OCI-M2 (cell line): ENCODE measurements around the gene XYLT1.

Experiments
- DNase-seq: peaks from one replicate; lab custom pipeline; 2025; ENCODE audit not compliant: unreplicated experiment; lab: John Stamatoyannopoulos, UW

The XYLT1 gene

DNA sequence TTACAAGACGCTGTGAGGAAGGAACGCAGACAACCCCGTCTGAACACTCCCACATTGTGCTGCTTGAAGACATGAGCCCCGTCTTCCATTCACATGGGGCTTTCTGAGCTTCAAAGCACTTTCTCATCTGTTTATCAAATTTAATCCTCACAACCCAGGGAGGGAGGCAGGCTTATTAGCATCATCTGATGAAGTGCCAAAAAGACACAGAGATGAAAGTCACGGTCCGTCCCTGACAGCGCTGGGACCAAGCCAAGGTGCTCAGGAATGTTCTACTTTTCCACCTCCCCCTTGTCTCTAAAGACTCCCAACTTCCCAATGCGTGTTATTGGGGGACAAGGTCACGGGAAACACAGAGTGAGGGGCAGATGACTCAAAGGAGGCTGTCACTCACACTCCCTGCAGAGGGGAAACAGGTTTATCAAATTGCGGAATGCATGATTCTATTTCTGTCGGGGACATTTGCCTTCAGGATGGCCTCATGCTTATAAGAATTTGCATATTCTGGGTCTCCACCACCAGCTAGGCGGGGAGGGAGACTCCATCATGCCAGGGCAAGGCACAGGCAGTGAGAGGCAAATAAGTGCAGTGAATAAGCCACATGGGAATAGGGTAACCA is 10.7 kb downstream of the XYLT1 start:
- no peak for DNase-seq

DNA sequence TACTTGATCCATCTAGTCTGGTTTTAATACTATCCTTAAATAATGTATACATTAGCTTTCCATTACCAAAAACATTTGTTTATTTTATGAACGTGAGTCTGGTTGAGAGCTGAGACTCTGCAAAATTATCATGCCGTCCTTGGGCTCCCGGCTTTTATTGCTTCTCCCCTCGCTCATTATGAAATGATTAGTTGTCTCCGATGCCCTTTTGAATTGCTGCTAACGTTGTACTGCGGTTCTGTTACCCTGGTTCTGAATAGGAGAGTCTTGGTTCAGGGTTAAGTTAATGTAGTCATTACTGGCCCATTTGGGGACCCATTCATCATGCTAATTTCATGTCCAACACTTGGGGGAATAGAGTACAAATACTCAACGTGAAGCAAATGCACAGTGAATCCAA is 12.8 kb downstream of the XYLT1 start:
- no peak for DNase-seq

DNA sequence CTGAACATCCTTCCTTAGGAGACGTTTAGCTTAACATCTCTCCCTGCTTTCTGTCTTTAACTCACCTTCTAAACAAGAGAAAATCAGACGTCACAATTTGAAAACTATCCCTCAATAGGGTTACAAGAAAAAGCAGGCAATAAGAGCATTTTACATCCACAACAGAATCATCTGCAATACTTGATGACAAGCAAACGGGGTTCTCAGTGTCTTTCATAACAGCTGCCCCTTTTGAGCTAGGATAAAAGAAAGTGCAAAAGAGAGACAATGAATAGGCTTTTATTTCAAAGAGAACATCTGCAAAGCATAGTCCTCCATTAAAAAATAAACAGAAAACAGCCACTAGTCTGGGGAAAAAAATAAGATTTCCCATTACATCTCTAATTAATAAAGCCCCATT is 13.2 kb downstream of the XYLT1 start:
- no peak for DNase-seq

GRCh38 chr16:17454162-17454730 is 16.5 kb downstream of the XYLT1 start:
- no peak for DNase-seq

- no peak for DNase-seq
Measured at GRCh38 chr16:17453364-17454038, 17.3 kb downstream of the XYLT1 start.

GRCh38 chr16:17452922-17453321 is 17.8 kb downstream of the XYLT1 start:
- DNase-seq: no peak

DNA sequence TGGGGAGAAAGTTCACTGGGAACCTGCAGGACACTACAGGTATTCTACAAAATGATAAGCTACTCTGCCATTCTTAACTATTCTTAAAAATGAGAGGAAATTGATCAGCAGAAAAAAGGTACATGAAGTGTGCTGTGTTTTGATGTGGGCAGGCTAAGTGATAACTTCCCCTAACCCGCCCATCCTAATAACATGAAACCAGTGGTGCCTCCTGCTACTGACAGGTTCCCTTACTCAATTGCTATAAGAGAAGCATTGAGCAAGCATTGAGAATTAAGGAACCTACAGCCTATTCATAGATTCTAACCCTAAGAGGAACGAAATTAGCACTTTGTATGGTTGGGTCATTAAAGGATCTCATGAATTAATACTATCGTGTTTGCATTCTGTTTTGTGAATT is 18.9 kb downstream of the XYLT1 start:
- no peak for DNase-seq

DNA sequence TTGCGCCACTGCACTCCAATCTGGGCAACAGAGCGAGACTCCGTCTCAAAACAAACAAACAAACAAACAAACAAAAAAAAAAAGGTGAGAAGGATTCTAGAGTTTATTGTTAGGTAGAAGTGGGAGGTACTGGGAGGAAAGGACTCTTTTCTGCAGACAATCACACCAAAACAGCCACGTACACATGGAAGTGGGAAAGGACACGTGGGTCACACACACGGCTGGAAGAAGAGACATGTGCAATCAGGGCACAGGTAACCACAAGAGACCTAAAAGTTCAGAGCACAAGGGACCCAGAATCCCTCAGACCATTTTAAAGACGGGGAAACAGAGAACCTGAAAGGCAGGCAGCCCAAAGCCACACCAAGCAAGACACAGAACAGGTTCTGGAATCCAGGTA is 20.5 kb downstream of the XYLT1 start:
- DNase-seq: no peak

DNA sequence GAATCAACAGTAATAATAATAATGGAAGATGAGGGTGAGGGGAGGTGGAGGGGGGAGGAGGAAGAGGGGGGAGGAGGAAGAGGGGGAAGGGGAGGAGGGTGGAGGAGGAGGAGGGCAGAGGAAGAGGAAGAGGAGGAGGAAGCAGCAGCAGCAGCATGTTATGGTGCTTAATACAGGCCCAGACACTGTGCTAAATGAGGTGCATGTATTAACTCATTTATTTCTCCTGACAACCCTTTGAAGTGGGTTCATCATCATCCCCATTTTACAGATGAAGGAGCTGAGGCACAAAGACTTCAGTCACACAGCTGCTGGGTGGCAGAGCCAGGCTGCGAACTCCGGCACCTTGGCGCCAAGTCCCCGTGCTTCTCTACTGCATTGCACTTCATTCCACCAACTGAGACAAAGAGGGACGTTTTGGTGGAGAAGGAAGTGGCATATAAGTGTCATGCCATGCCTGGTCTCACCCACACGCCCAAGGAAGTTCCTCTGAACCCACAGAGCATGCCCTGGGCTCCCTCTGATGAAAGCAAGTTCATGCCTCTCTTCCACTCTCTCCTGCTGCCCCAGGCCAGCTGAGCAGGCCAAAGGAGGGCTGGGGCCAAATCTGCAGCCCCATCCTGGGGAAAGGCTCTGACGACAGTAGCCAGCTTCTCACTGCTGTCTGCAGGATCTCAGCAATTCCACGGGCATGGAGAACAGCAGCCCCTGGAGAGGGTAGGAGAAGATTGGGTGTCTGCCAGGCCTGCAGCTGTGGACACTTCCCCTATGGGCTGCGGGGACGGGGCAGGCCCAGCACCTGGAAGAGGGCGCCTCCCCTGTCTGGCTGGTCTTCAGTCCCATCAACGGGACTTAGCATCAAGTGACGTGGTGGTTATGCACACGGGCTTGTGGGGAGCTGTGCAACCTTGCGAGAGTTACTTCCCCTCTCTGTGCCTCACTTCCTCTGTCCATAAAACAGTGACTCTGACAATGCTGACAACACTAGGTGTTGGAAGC is 21.8 kb downstream of the XYLT1 start:
- DNase-seq: no peak

- DNase-seq: no peak
Measured at GRCh38 chr16:17447101-17447569, 23.6 kb downstream of the XYLT1 start.

DNA sequence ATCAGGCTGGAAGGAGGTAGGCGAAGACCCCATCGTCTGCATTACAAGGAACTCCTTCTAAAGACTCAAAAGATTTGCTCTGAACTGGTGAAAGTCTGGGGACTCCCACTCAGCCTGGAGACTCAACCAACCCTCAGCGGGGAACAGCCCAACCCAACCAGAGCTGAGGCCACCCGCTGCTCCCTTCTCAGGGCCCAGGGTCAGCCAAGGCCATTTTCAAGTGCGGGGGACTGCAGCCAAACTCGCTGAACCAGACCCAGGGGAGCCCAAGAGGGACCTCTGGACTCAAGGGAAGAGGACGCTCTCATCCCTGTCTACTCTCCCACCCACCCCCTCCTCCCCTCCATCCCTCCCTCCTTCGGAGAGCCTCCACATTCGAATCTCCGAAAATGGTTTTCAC is 24.1 kb downstream of the XYLT1 start:
- DNase-seq: no peak

DNA sequence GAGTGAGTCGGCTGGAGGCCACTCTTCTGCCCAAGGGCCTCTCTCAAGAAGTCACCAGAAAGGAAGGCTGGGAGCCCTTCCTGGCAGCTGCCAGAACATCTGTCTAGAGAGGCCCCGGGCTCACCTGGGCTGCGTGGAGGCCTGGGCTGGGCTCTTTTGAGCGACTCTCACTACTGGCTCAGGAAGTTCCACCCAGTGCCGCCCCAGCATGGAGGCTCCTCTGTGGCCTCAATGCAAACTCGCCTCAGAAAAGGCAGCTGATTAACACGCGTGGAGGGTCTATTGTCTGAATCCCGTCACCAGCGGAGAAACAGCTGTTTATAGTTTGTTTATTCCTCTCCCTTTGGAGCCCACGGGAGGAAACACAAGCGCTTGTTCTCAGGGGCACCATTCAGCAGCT is 25.3 kb downstream of the XYLT1 start:
- no peak for DNase-seq

DNA sequence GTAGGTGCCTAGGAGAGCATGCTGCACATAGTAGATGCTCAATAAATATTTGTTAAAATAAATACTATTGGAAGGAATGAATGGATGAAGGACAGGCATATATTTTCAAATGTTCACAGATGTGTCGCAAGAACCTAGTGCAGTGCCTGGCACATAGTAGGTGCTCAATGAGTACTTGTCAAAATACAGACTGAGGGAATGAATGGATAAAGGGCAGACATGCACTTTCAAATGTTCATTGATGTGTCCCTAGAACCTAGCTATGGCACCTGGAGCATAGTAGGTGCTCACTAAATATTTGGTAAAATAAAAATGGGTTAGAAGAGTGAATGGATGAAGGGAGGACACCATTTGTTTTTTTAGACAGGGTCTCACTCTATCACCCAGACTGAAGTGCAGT is 26.1 kb downstream of the XYLT1 start:
- DNase-seq: no peak

DNA sequence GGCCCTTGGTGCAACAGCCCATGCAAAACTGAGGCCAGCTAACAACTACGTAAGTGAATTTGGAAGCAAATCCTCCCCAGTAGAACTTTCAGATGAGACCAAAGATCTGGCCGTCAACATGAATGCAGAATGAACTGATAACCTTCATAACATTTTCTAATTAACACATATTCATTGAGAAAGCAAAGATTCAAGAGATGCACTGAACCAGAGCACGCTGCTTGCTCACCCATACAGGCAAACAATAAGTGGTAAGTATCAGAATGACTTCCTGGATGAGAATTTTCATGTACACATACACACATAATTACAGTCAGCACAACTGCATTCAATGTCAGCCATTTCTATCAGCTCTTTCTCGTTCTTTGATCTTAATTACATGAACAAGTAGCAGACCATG is 30.6 kb downstream of the XYLT1 start:
- no peak for DNase-seq

DNA sequence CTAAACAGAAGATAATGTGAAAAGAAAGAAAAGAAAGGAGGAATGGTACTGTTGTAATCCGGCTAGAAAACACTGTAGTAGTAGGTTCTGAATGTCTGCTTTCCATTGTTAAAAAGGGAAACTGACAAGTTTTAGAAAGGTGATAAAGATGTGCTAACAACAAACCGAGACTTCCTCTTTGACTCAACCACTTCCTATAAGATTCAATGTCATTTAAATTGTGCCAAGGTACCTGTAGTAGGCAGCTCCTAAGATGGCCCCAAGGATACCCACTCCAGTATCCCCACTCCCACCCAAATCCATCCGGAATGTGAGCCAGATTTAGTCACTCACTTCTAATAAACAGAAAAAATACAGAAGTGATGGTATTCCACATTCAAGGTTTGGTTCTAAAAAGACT is 31.2 kb downstream of the XYLT1 start:
- no peak for DNase-seq

- DNase-seq: no peak
Measured at GRCh38 chr16:17437981-17438380, 32.8 kb downstream of the XYLT1 start.

DNA sequence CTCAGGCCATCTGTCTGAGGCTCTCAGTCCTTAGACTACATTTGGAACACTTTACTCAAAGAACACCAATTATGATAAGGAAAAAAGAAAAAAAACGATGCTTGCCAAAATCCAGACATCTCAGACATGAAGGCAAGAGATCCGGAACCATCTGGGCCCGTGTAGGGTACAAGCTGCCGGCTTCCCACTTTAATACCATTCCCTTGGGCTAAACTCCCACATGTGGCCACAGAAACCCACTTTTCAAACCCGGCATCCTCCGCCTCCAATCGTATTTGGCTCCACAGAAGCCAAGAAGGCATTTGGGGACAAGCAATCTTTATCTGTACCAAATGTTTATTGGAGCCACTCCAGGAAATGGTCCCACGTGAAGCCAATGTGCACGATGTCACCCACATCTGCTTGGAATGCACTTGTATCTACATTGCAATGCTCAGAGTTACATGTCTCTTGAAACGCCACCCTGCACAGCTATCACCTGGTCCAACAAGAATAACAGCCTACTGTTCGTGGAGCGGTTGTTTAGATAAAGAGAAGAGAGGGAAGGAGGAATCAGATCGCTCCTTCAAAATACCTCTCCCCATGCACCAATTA is 33.5 kb downstream of the XYLT1 start:
- DNase-seq: no peak

GRCh38 chr16:17435318-17435717 is 35.4 kb downstream of the XYLT1 start:
- no peak for DNase-seq

GRCh38 chr16:17433577-17434451 is 36.9 kb downstream of the XYLT1 start:
- no peak for DNase-seq
